WTC11 (cell line): ENCODE data around the gene SST. TPM values are rescaled to one million over a fixed set of nuclear protein-coding genes. Genes with fewer than 3 reads are reported as not detected.
"Not testable (repeated sequence)": the region's sequence is repeated elsewhere in the genome, so short reads cannot be mapped to it uniquely, and the experiment has no call there.

Source experiments
- ATAC-seq: fragments of 200-7000 bp; cut with Tn5 transposase; 2 replicates; pipeline ENCODE4 v1.10.0; 2021; ENCODE audit warnings: mild to moderate bottlenecking, moderate library complexity
- CTCF ChIA-PET: fragments of 300-600 bp; sonication (Branson Sonifier 250); formaldehyde crosslinking; loops from one replicate; lab custom pipeline; 2021; ENCODE audit warnings: antibody characterized with exemption; lab: Charles Lee
- POLR2A ChIA-PET: fragments of 350-600 bp; sonication (Branson Sonifier 250); formaldehyde crosslinking; loops from one replicate; lab custom pipeline; 2021; ENCODE audit warnings: antibody characterized with exemption; lab: Charles Lee
- DNase-seq: peaks from one replicate; pipeline ENCODE4 v3.0.0; 2021; ENCODE audit warnings: low spot score
- H3K27ac Mint-ChIP-seq: 2 replicates; pipeline ENCODE4 v1.8.0; 2021; ENCODE audit warnings: mixed read lengths
- H3K27me3 Mint-ChIP-seq: 2 replicates; pipeline ENCODE4 v1.8.0; 2021; ENCODE audit warnings: low read depth, mild to moderate bottlenecking, moderate library complexity, mixed read lengths
- H3K36me3 Mint-ChIP-seq: 2 replicates; pipeline ENCODE4 v1.8.0; 2021; ENCODE audit warnings: mixed read lengths
- H3K4me1 Mint-ChIP-seq: 2 replicates; pipeline ENCODE4 v1.8.0; 2022; ENCODE audit warnings: mixed read lengths
- H3K4me3 Mint-ChIP-seq: 2 replicates; pipeline ENCODE4 v1.8.0; 2021; ENCODE audit warnings: mild to moderate bottlenecking, moderate library complexity, mixed read lengths
- H3K9me3 Mint-ChIP-seq: 2 replicates; pipeline ENCODE4 v1.8.0; 2021; ENCODE audit warnings: mixed read lengths
- CBFB ChIP-seq: sonication (generic); formaldehyde crosslinking; IDR thresholded peaks from 2 replicates; pipeline ENCODE4 v1.8.1; 2022; ENCODE audit warnings: mild to moderate bottlenecking, low read depth, missing genetic modification reagents
- ESRRA ChIP-seq: sonication (generic); formaldehyde crosslinking; IDR thresholded peaks from 2 replicates; pipeline ENCODE4 v1.8.1; 2022; ENCODE audit warnings: mild to moderate bottlenecking, missing genetic modification reagents, borderline replicate concordance
- FOXK1 ChIP-seq: sonication (generic); formaldehyde crosslinking; IDR thresholded peaks from 2 replicates; pipeline ENCODE4 v1.8.0; 2022; ENCODE audit warnings: mild to moderate bottlenecking, moderate library complexity, missing genetic modification reagents
- JAZF1 ChIP-seq: fragments of 250-450 bp; sonication (Bioruptor Pico); IDR thresholded peaks from 2 replicates; pipeline ENCODE4 v1.9.0; 2021; ENCODE audit warnings: moderate library complexity, mild to moderate bottlenecking, inconsistent platforms
- KAT7 ChIP-seq: sonication (generic); formaldehyde crosslinking; IDR thresholded peaks from 2 replicates; pipeline ENCODE4 v1.8.1; 2023; ENCODE audit warnings: missing genetic modification reagents, mild to moderate bottlenecking, borderline replicate concordance
- NFYB ChIP-seq: sonication (generic); formaldehyde crosslinking; conservative IDR thresholded peaks from 2 replicates; pipeline ENCODE4 v1.8.0; 2022; ENCODE audit warnings: low read depth, missing genetic modification reagents
- NR3C1 ChIP-seq: sonication (generic); formaldehyde crosslinking; conservative IDR thresholded peaks from 2 replicates; pipeline ENCODE4 v1.8.1; 2023; ENCODE audit warnings: low read depth, mild to moderate bottlenecking, missing genetic modification reagents
- OVOL2 ChIP-seq: fragments of 250-450 bp; sonication (Bioruptor Pico); IDR thresholded peaks from 2 replicates; pipeline ENCODE4 v1.9.0; 2021; ENCODE audit warnings: mild to moderate bottlenecking, borderline replicate concordance
- TCF7 ChIP-seq: sonication (generic); formaldehyde crosslinking; IDR thresholded peaks from 2 replicates; pipeline ENCODE4 v1.8.0; 2022; ENCODE audit warnings: mild to moderate bottlenecking, low read depth, missing genetic modification reagents, moderate library complexity
- TEAD1 ChIP-seq: sonication (generic); formaldehyde crosslinking; IDR thresholded peaks from 2 replicates; pipeline ENCODE4 v1.8.0; 2022; ENCODE audit warnings: mild to moderate bottlenecking, missing genetic modification reagents
- TEAD4 ChIP-seq: sonication (generic); formaldehyde crosslinking; IDR thresholded peaks from 2 replicates; pipeline ENCODE4 v1.8.0; 2022; ENCODE audit warnings: mild to moderate bottlenecking, missing genetic modification reagents
- ZNF232 ChIP-seq: sonication (generic); formaldehyde crosslinking; IDR thresholded peaks from 2 replicates; pipeline ENCODE4 v1.8.0; 2022; ENCODE audit warnings: mild to moderate bottlenecking, missing genetic modification reagents
- ZNF263 ChIP-seq: sonication (generic); formaldehyde crosslinking; IDR thresholded peaks from 2 replicates; pipeline ENCODE4 v1.8.1; 2022; ENCODE audit warnings: low read depth, mild to moderate bottlenecking, moderate library complexity, missing genetic modification reagents
- total RNA-seq: library from RNA; stranded (reverse); gene quantifications from 3 replicates; pipeline ENCODE4 v1.2.3, GENCODE V29; 2021
- TF ChIP-seq, protein P1 (sequence below): sonication (generic); formaldehyde crosslinking; IDR thresholded peaks from 2 replicates; pipeline ENCODE4 v1.8.1; 2022; ENCODE audit warnings: mild to moderate bottlenecking, missing genetic modification reagents, moderate library complexity, borderline replicate concordance
- TF ChIP-seq, protein P2 (sequence below): sonication (generic); formaldehyde crosslinking; conservative IDR thresholded peaks from 2 replicates; pipeline ENCODE4 v1.8.1; 2022; ENCODE audit warnings: mild to moderate bottlenecking, missing genetic modification reagents
- TF ChIP-seq, protein P3 (sequence below): sonication (generic); formaldehyde crosslinking; IDR thresholded peaks from 2 replicates; pipeline ENCODE4 v1.8.0; 2022; ENCODE audit warnings: mild to moderate bottlenecking, missing genetic modification reagents
- TF ChIP-seq, protein P4 (sequence below): fragments of 250-450 bp; sonication (Bioruptor Pico); IDR thresholded peaks from 2 replicates; pipeline ENCODE4 v1.9.0; 2021; ENCODE audit warnings: mild to moderate bottlenecking, borderline replicate concordance
- TF ChIP-seq, protein P5 (sequence below): fragments of 250-450 bp; sonication (Bioruptor Pico); IDR thresholded peaks from 2 replicates; pipeline ENCODE4 v1.9.0; 2021; ENCODE audit warnings: mild to moderate bottlenecking

SST gene
- total RNA-seq, 1 experiment from 2014 or later: 0.70 TPM

DNA sequence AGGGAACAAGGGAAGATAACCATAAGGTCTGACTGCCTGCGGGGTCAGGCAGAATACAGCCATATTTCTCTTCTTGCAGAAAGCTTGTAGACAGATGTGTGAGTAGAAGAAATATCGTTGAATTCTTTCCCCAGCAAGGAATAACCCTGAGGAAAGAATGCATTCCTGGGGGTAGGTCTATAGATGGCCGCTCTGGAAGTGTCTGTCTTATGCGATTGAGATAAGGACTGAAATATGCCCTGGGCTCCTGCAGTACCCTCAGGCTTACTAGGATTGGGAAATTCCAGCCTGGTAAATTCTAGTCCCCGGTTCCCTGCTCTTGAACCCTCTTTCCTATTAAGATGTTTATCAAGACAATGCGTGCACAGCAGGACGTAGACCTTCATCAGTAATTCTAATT, 15.8 kb upstream of the SST start (continued):
- no peak for TF ChIP-seq NFYB

DNA sequence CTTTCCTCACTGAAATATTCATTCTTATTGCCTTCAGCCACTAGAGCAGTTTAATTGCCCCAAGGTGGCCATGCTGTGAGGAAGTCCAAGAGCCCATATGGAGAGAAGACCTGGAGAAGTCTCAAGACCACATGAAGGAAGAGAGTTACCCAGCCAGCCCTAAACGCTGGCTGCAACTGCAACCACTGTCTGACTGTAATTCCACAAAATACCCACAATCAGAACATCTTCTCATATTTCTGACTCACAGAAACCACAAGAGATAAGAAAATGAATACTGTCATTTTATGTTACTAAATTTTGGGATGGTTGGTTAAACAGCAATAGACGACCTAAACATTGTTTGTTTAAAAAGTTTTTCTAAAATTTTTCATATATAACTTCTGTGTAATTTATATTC, 14.7 kb upstream of the SST start:
- no peak for DNase-seq
- POLR2A ChIA-PET: no interaction called here
- Mint-ChIP-seq H3K27ac (no peak overlapping the region), H3K36me3 (peaks cover 30% of the 10 kb centered on the region), H3K4me1 (0 out of 2 replicates have a peak, but pooled peaks cover 3% of the 10 kb centered on the region), H3K27me3 (peaks cover 2% of the 10 kb centered on the region; the same call in 1 of the 2 replicates), H3K4me3 (no peak overlapping the region), H3K9me3 (peaks cover 42% of the 10 kb centered on the region)
- CTCF ChIA-PET: interaction anchor here (1.1 kb wide), 1 partner anchor 365 kb away, joined by 4 read pairs; no protein-coding TSS in a partner anchor
- no peak for TF ChIP-seq ZNF263 (CRISPR knock-in tag)
- no peak for TF ChIP-seq TCF7 (CRISPR knock-in tag)
- ATAC-seq: no peak

DNA sequence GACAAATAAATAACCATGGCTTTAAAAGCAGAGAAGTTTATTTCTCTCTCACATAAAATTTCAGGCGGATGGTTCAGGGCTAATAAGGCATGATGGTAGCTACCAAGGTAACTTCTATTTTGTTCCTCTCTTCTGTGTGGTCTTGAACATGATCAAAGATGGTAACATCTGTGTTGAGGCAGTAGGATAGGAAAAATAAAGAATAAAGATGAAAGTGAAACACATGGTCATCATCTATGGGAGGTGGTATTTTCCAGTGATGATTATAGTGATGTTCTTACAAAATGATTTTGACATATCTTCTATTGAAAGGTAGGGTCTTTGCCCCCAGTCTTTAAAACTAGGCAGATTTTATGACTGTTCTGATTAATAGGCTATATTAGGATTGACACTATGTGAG, 14.2 kb upstream of the SST start:
- Mint-ChIP-seq H3K36me3 (peaks cover 30% of the 10 kb centered on the region), H3K27ac (no peak overlapping the region), H3K27me3 (peaks cover 2% of the 10 kb centered on the region; the same call in 1 of the 2 replicates), H3K9me3 (peaks cover 42% of the 10 kb centered on the region), H3K4me3 (no peak overlapping the region), H3K4me1 (peaks cover 3% of the 10 kb centered on the region)
- POLR2A ChIA-PET: no interaction called here
- TF ChIP-seq ESRRA (CRISPR knock-in tag) (no peak), TEAD4 (CRISPR knock-in tag) (no peak), ZNF232 (CRISPR knock-in tag) (no peak), FOXK1 (no peak), CBFB (no peak), NR3C1 (CRISPR knock-in tag) (no peak), JAZF1 (no peak), TEAD1 (CRISPR knock-in tag) (no peak), KAT7 (no peak), OVOL2 (CRISPR knock-in tag) (no peak)
- TF ChIP-seq, protein P1, sequence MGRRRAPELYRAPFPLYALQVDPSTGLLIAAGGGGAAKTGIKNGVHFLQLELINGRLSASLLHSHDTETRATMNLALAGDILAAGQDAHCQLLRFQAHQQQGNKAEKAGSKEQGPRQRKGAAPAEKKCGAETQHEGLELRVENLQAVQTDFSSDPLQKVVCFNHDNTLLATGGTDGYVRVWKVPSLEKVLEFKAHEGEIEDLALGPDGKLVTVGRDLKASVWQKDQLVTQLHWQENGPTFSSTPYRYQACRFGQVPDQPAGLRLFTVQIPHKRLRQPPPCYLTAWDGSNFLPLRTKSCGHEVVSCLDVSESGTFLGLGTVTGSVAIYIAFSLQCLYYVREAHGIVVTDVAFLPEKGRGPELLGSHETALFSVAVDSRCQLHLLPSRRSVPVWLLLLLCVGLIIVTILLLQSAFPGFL (CRISPR knock-in tag): no peak
- TF ChIP-seq, protein P2, sequence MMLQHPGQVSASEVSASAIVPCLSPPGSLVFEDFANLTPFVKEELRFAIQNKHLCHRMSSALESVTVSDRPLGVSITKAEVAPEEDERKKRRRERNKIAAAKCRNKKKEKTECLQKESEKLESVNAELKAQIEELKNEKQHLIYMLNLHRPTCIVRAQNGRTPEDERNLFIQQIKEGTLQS (CRISPR knock-in tag): no peak
- TF ChIP-seq, protein P3, sequence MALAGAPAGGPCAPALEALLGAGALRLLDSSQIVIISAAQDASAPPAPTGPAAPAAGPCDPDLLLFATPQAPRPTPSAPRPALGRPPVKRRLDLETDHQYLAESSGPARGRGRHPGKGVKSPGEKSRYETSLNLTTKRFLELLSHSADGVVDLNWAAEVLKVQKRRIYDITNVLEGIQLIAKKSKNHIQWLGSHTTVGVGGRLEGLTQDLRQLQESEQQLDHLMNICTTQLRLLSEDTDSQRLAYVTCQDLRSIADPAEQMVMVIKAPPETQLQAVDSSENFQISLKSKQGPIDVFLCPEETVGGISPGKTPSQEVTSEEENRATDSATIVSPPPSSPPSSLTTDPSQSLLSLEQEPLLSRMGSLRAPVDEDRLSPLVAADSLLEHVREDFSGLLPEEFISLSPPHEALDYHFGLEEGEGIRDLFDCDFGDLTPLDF: no peak
- TF ChIP-seq, protein P4, sequence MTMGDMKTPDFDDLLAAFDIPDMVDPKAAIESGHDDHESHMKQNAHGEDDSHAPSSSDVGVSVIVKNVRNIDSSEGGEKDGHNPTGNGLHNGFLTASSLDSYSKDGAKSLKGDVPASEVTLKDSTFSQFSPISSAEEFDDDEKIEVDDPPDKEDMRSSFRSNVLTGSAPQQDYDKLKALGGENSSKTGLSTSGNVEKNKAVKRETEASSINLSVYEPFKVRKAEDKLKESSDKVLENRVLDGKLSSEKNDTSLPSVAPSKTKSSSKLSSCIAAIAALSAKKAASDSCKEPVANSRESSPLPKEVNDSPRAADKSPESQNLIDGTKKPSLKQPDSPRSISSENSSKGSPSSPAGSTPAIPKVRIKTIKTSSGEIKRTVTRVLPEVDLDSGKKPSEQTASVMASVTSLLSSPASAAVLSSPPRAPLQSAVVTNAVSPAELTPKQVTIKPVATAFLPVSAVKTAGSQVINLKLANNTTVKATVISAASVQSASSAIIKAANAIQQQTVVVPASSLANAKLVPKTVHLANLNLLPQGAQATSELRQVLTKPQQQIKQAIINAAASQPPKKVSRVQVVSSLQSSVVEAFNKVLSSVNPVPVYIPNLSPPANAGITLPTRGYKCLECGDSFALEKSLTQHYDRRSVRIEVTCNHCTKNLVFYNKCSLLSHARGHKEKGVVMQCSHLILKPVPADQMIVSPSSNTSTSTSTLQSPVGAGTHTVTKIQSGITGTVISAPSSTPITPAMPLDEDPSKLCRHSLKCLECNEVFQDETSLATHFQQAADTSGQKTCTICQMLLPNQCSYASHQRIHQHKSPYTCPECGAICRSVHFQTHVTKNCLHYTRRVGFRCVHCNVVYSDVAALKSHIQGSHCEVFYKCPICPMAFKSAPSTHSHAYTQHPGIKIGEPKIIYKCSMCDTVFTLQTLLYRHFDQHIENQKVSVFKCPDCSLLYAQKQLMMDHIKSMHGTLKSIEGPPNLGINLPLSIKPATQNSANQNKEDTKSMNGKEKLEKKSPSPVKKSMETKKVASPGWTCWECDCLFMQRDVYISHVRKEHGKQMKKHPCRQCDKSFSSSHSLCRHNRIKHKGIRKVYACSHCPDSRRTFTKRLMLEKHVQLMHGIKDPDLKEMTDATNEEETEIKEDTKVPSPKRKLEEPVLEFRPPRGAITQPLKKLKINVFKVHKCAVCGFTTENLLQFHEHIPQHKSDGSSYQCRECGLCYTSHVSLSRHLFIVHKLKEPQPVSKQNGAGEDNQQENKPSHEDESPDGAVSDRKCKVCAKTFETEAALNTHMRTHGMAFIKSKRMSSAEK (CRISPR knock-in tag): no peak
- TF ChIP-seq, protein P5, sequence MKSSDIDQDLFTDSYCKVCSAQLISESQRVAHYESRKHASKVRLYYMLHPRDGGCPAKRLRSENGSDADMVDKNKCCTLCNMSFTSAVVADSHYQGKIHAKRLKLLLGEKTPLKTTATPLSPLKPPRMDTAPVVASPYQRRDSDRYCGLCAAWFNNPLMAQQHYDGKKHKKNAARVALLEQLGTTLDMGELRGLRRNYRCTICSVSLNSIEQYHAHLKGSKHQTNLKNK (CRISPR knock-in tag): no peak
- DNase-seq (no peak), ATAC-seq (no peak)
- CTCF ChIA-PET: interaction anchor here (1.1 kb wide), 1 partner anchor 365 kb away, joined by 4 read pairs; no protein-coding TSS in a partner anchor

DNA sequence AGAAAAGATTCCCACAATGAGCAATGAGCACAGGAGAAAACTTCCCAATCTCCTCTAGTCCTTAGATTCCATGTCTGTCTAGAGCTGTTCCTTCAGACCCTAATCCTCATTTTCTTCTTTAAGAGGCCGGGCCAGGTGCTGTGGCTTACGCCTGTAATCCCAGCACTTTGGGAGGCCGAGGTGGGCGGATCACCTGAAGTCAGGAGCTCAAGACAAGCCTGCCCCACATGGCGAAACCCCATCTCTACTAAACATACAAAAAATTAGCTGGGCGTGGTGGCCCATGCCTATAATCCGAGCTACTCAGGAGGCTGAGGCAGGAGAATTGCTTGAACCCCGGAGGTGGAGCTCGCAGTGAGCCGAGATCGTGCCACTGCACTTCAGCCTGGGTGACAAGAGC, 11.6 kb upstream of the SST start:
- not testable (repeated sequence) for ATAC-seq, H3K4me3 Mint-ChIP-seq, H3K27ac Mint-ChIP-seq, DNase-seq
- Mint-ChIP-seq H3K9me3 (peaks cover 34% of the 10 kb centered on the region), H3K27me3 (peaks cover 20% of the 10 kb centered on the region), H3K4me1 (peaks cover 20% of the 10 kb centered on the region), H3K36me3 (peaks cover 21% of the 10 kb centered on the region)
- POLR2A ChIA-PET: interaction anchor here (0.6 to 0.7 kb wide), 3 partner anchors 354 to 703 kb away, joined by 3 to 13 read pairs (median 3); no protein-coding TSS in a partner anchor
- CTCF ChIA-PET: interaction anchor here (0.6 to 3.6 kb wide), 6 partner anchors 27 to 1256 kb away, joined by 4 to 44 read pairs (median 9); no protein-coding TSS in a partner anchor
